OCI-LY7 (cell line): Measurements from ENCODE around the gene TP73.

Source experiments
- CTCF ChIP-seq: fragments of 200-600 bp; sonication (generic); conservative IDR thresholded peaks from 2 replicates; pipeline ENCODE4 v1.5.1; 2014; ENCODE audit warnings: mild to moderate bottlenecking, antibody characterized with exemption, low read length, moderate library complexity, mixed read lengths
- EZH2phosphoT487 ChIP-seq: fragments of 200-600 bp; sonication (generic); IDR thresholded peaks from 2 replicates; pipeline ENCODE4 v1.6.1; 2018; ENCODE audit warnings: low read depth, borderline replicate concordance, mild to moderate bottlenecking, mixed run types, antibody characterized with exemption, low read length, moderate library complexity, mixed read lengths

DNA sequence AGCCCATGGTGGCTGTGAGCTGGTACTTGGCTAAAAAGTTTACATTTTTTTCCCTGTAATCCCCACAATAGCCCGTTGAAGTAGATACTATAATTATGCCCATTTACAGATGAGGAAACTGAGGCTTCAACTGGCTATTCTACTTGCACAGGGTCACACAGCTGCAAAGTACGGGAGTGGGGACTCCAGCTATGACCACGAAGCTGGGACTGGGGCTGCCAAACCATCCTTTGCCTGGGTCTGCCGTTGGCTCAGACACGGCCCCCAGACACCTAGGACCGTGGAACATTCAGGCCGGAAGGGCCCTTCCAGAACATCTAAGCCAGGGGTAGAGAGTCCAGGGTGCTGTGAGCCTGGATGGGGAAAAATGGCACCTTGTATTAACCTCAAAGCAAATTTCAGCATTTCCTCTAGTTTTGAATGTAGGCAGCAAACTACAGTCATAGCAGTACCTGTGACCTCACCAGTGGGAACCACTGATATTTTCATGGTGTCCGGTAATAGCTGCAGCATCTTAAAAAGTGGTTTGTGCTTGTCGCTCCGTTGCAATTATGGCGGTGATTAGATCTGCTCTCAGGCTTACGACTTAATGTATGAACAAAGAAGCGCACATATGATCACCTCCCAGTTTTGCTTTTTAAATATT, 4.3 kb downstream of the TP73 start:
- TF ChIP-seq CTCF (no peak), EZH2phosphoT487 (no peak)
